ENCODE data around the gene AVPI1.

DNA sequence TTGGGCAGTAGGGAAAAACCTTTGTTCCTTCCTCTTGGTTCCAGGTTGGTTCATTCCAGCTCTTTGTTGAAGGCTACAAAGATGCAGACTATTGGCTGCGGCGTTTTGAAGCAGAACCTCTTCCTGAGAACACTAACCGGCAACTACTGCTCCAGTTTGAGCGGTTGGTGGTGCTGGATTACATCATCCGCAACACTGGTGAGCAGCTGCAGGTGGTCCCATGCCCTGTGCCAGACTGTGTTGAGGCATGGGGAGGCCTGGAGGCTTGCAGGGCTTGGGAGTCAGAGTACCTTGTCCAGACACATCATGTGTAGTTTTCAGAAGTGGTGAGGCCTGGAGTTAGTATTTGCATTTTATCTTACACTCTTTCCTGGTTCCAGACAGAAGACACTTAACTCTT lies 30.3 kb downstream of the AVPI1 start:
- TF ChIP-seq NANOG (IDR thresholded peaks at IDR 0.05; ENCODE audit: borderline replicate concordance) = no peak
- TF ChIP-seq, protein P1, sequence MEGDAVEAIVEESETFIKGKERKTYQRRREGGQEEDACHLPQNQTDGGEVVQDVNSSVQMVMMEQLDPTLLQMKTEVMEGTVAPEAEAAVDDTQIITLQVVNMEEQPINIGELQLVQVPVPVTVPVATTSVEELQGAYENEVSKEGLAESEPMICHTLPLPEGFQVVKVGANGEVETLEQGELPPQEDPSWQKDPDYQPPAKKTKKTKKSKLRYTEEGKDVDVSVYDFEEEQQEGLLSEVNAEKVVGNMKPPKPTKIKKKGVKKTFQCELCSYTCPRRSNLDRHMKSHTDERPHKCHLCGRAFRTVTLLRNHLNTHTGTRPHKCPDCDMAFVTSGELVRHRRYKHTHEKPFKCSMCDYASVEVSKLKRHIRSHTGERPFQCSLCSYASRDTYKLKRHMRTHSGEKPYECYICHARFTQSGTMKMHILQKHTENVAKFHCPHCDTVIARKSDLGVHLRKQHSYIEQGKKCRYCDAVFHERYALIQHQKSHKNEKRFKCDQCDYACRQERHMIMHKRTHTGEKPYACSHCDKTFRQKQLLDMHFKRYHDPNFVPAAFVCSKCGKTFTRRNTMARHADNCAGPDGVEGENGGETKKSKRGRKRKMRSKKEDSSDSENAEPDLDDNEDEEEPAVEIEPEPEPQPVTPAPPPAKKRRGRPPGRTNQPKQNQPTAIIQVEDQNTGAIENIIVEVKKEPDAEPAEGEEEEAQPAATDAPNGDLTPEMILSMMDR (conservative IDR thresholded peaks at IDR 0.05; ENCODE audit: low read depth in 2 of 2) = no peak
- TF ChIP-seq POLR2AphosphoS5 (IDR thresholded peaks at IDR 0.05; ENCODE audit: low read depth) = no peak
- TF ChIP-seq EZH2 (IDR thresholded peaks at IDR 0.05; ENCODE audit: low read depth, unreplicated experiment) = no peak
- TF ChIP-seq, protein P2, sequence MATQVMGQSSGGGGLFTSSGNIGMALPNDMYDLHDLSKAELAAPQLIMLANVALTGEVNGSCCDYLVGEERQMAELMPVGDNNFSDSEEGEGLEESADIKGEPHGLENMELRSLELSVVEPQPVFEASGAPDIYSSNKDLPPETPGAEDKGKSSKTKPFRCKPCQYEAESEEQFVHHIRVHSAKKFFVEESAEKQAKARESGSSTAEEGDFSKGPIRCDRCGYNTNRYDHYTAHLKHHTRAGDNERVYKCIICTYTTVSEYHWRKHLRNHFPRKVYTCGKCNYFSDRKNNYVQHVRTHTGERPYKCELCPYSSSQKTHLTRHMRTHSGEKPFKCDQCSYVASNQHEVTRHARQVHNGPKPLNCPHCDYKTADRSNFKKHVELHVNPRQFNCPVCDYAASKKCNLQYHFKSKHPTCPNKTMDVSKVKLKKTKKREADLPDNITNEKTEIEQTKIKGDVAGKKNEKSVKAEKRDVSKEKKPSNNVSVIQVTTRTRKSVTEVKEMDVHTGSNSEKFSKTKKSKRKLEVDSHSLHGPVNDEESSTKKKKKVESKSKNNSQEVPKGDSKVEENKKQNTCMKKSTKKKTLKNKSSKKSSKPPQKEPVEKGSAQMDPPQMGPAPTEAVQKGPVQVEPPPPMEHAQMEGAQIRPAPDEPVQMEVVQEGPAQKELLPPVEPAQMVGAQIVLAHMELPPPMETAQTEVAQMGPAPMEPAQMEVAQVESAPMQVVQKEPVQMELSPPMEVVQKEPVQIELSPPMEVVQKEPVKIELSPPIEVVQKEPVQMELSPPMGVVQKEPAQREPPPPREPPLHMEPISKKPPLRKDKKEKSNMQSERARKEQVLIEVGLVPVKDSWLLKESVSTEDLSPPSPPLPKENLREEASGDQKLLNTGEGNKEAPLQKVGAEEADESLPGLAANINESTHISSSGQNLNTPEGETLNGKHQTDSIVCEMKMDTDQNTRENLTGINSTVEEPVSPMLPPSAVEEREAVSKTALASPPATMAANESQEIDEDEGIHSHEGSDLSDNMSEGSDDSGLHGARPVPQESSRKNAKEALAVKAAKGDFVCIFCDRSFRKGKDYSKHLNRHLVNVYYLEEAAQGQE (IDR thresholded peaks at IDR 0.05; ENCODE audit: unreplicated experiment) = no peak
- TF ChIP-seq EZH2phosphoT487 (IDR thresholded peaks at IDR 0.05; ENCODE audit: unreplicated experiment) = no peak
- TF ChIP-seq JUNB (IDR thresholded peaks at IDR 0.05; ENCODE audit: unreplicated experiment) = no peak
- TF ChIP-seq, protein P3, sequence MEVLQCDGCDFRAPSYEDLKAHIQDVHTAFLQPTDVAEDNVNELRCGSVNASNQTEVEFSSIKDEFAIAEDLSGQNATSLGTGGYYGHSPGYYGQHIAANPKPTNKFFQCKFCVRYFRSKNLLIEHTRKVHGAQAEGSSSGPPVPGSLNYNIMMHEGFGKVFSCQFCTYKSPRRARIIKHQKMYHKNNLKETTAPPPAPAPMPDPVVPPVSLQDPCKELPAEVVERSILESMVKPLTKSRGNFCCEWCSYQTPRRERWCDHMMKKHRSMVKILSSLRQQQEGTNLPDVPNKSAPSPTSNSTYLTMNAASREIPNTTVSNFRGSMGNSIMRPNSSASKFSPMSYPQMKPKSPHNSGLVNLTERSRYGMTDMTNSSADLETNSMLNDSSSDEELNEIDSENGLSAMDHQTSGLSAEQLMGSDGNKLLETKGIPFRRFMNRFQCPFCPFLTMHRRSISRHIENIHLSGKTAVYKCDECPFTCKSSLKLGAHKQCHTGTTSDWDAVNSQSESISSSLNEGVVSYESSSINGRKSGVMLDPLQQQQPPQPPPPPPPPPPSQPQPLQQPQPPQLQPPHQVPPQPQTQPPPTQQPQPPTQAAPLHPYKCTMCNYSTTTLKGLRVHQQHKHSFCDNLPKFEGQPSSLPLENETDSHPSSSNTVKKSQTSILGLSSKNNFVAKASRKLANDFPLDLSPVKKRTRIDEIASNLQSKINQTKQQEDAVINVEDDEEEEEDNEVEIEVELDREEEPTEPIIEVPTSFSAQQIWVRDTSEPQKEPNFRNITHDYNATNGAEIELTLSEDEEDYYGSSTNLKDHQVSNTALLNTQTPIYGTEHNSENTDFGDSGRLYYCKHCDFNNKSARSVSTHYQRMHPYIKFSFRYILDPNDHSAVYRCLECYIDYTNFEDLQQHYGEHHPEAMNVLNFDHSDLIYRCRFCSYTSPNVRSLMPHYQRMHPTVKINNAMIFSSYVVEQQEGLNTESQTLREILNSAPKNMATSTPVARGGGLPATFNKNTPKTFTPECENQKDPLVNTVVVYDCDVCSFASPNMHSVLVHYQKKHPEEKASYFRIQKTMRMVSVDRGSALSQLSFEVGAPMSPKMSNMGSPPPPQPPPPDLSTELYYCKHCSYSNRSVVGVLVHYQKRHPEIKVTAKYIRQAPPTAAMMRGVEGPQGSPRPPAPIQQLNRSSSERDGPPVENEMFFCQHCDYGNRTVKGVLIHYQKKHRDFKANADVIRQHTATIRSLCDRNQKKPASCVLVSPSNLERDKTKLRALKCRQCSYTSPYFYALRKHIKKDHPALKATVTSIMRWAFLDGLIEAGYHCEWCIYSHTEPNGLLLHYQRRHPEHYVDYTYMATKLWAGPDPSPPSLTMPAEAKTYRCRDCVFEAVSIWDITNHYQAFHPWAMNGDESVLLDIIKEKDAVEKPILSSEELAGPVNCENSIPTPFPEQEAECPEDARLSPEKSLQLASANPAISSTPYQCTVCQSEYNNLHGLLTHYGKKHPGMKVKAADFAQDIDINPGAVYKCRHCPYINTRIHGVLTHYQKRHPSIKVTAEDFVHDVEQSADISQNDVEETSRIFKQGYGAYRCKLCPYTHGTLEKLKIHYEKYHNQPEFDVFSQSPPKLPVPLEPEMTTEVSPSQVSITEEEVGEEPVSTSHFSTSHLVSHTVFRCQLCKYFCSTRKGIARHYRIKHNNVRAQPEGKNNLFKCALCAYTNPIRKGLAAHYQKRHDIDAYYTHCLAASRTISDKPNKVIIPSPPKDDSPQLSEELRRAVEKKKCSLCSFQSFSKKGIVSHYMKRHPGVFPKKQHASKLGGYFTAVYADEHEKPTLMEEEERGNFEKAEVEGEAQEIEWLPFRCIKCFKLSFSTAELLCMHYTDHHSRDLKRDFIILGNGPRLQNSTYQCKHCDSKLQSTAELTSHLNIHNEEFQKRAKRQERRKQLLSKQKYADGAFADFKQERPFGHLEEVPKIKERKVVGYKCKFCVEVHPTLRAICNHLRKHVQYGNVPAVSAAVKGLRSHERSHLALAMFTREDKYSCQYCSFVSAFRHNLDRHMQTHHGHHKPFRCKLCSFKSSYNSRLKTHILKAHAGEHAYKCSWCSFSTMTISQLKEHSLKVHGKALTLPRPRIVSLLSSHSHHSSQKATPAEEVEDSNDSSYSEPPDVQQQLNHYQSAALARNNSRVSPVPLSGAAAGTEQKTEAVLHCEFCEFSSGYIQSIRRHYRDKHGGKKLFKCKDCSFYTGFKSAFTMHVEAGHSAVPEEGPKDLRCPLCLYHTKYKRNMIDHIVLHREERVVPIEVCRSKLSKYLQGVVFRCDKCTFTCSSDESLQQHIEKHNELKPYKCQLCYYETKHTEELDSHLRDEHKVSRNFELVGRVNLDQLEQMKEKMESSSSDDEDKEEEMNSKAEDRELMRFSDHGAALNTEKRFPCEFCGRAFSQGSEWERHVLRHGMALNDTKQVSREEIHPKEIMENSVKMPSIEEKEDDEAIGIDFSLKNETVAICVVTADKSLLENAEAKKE (CRISPR knock-in tag; IDR thresholded peaks at IDR 0.05) = no peak
- no peak for TF ChIP-seq CREB1 (CRISPR knock-in tag; IDR thresholded peaks at IDR 0.05; ENCODE audit: low read depth)
- TF ChIP-seq STAT1 (IDR thresholded peaks at IDR 0.05; ENCODE audit: unreplicated experiment) = no peak

Measured in GM23338 (cell line).